Measurements from ENCODE around the gene AGXT. TPM values are rescaled to one million over a fixed set of nuclear protein-coding genes. Genes with fewer than 3 reads are reported as not detected.

AGXT gene
- total RNA-seq, 2 experiments from 2014 or later: not detected

GRCh38 chr2:240927390-240927781 lies 58.8 kb downstream of the AGXT start:
- Histone ChIP-seq H3K9me3 (ENCODE audit: low read length) (no peaks in the 10 kb centered on the region), H3K36me3 (ENCODE audit: insufficient read depth, low read length) (no peaks in the 10 kb centered on the region), H4K20me1 (ENCODE audit: insufficient read depth, low read length) (no peaks in the 10 kb centered on the region), H3K79me2 (ENCODE audit: insufficient read depth, low read depth, low read length) (no peaks in the 10 kb centered on the region), H2AFZ (ENCODE audit: low read length) (no peak overlapping the region), H3K4me2 (ENCODE audit: low read length) (no peak overlapping the region), H3K4me3 (ENCODE audit: low read depth, low read length, poor library complexity, severe bottlenecking) (no peak overlapping the region), H3K27ac (ENCODE audit: low read depth, low read length, poor library complexity, severe bottlenecking) (no peak overlapping the region), H3K9me2 (ENCODE audit: insufficient read depth, low read length) (no peaks in the 10 kb centered on the region), H3K4me1 (ENCODE audit: insufficient read depth, low read length, poor library complexity, severe bottlenecking) (no peaks in the 10 kb centered on the region)
- no peak for DNase-seq (ENCODE audit: low spot score)
- intact Hi-C loops (cut with micrococcal nuclease; ENCODE audit: unreplicated experiment): no loop called here
- no TSS peak for BruUV-seq (replicated peaks)
- TF ChIP-seq EZH2phosphoT487 (IDR thresholded peaks at IDR 0.05; ENCODE audit: borderline replicate concordance, low read depth, low read length) (no peak), CTCF (conservative IDR thresholded peaks at IDR 0.05; ENCODE audit: low read length) (no peak)
- ChIA-PET CTCF (ENCODE audit: unreplicated experiment) (no interaction called here), POLR2A (no interaction called here)

GRCh38 chr2:240928476-240929363 lies 60.1 kb downstream of the AGXT start:
- Histone ChIP-seq H3K27ac (ENCODE audit: low read depth, low read length, poor library complexity, severe bottlenecking) (no peak overlapping the region), H2AFZ (ENCODE audit: low read length) (no peak overlapping the region), H3K4me1 (ENCODE audit: insufficient read depth, low read length, poor library complexity, severe bottlenecking) (no peaks in the 10 kb centered on the region), H3K9me3 (ENCODE audit: low read length) (no peaks in the 10 kb centered on the region), H3K9me2 (ENCODE audit: insufficient read depth, low read length) (no peaks in the 10 kb centered on the region), H3K36me3 (ENCODE audit: insufficient read depth, low read length) (no peaks in the 10 kb centered on the region), H3K4me2 (ENCODE audit: low read length) (no peak overlapping the region), H3K4me3 (ENCODE audit: low read depth, low read length, poor library complexity, severe bottlenecking) (no peak overlapping the region), H3K79me2 (ENCODE audit: insufficient read depth, low read depth, low read length) (no peaks in the 10 kb centered on the region), H4K20me1 (ENCODE audit: insufficient read depth, low read length) (no peaks in the 10 kb centered on the region)
- intact Hi-C loops (cut with micrococcal nuclease; ENCODE audit: unreplicated experiment): no loop called here
- ChIA-PET POLR2A (no interaction called here), CTCF (ENCODE audit: unreplicated experiment) (interaction anchor here (0.6 kb wide), 1 partner anchor 1102 kb away, joined by 12 read pairs; no protein-coding TSS in a partner anchor)
- DNase-seq (ENCODE audit: low spot score): no peak
- TF ChIP-seq CTCF (conservative IDR thresholded peaks at IDR 0.05; ENCODE audit: low read length) (no peak), EZH2phosphoT487 (IDR thresholded peaks at IDR 0.05; ENCODE audit: borderline replicate concordance, low read depth, low read length) (no peak)
- BruUV-seq (replicated peaks): no TSS peak
